ENCODE measurements around the gene AFAP1L2. TPM values are rescaled to one million over a fixed set of nuclear protein-coding genes. Genes with fewer than 3 reads are reported as not detected.

AFAP1L2 gene
- total RNA-seq, 1 experiment from 2014 or later: not detected

- Histone ChIP-seq H3K27me3 (replicated peaks; ENCODE audit: insufficient read depth, low read depth, low read length, poor library complexity) (no peaks in the 10 kb centered on the region), H3K9me3 (ENCODE audit: low read depth, low read length, poor library complexity, severe bottlenecking) (no peaks in the 10 kb centered on the region), H3K4me1 (ENCODE audit: insufficient read depth, low read length, poor library complexity, severe bottlenecking) (no peaks in the 10 kb centered on the region), H3K36me3 (ENCODE audit: insufficient read depth, low read length, poor library complexity, severe bottlenecking) (no peaks in the 10 kb centered on the region), H3K4me3 (ENCODE audit: low read depth, low read length, poor library complexity, severe bottlenecking) (no peak overlapping the region), H3K27ac (ENCODE audit: low read depth, low read length, poor library complexity, severe bottlenecking) (no peak overlapping the region)
- CTCF ChIA-PET: no interaction called here
- intact Hi-C loops (cut with micrococcal nuclease; ENCODE audit: unreplicated experiment): no loop called here
- no peak for DNase-seq (ENCODE audit: low spot score)
- POLR2A ChIA-PET (ENCODE audit: low non-redundant PET): no interaction called here
- TF ChIP-seq, protein P1, sequence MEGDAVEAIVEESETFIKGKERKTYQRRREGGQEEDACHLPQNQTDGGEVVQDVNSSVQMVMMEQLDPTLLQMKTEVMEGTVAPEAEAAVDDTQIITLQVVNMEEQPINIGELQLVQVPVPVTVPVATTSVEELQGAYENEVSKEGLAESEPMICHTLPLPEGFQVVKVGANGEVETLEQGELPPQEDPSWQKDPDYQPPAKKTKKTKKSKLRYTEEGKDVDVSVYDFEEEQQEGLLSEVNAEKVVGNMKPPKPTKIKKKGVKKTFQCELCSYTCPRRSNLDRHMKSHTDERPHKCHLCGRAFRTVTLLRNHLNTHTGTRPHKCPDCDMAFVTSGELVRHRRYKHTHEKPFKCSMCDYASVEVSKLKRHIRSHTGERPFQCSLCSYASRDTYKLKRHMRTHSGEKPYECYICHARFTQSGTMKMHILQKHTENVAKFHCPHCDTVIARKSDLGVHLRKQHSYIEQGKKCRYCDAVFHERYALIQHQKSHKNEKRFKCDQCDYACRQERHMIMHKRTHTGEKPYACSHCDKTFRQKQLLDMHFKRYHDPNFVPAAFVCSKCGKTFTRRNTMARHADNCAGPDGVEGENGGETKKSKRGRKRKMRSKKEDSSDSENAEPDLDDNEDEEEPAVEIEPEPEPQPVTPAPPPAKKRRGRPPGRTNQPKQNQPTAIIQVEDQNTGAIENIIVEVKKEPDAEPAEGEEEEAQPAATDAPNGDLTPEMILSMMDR (conservative IDR thresholded peaks at IDR 0.05; ENCODE audit: low read depth, low read length): no peak
- TF ChIP-seq EZH2 (IDR thresholded peaks at IDR 0.05; ENCODE audit: borderline replicate concordance, low read depth, low read length, poor library complexity, severe bottlenecking): no peak
- no TSS peak for BruUV-seq (replicated peaks)
These were observed 81.3 kb downstream of the AFAP1L2 start for GRCh38 chr10:114323023-114323422.

DNA sequence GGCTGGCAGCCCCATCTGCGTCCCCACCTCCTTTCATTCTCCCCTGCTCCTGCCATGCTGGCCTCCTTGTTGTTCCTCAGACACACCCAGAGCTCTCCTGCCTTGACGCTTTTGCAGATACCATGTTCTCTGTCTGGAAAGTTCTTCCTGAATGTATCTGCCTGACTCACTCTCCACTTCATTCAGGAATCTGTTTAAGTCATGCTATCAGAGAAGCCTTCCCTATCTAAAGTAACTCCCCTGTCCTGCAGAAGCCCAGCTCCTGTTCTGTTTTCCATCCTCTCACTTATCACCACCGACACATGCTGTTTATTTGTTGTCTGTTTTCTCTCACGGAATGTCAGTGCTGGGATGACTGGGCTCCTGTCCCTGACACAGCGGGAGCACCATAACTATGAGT is 82.0 kb downstream of the AFAP1L2 start:
- no peak overlapping the region for H3K4me3 ChIP-seq (ENCODE audit: low read depth, low read length, poor library complexity, severe bottlenecking)
- ChIA-PET CTCF (no interaction called here), POLR2A (ENCODE audit: low non-redundant PET) (no interaction called here)
- BruUV-seq (replicated peaks): no TSS peak
- no peak for DNase-seq (ENCODE audit: low spot score)
- TF ChIP-seq EZH2 (IDR thresholded peaks at IDR 0.05; ENCODE audit: borderline replicate concordance, low read depth, low read length, poor library complexity, severe bottlenecking): no peak
- TF ChIP-seq, protein P1 (conservative IDR thresholded peaks at IDR 0.05; ENCODE audit: low read depth, low read length): no peak
- H3K36me3 ChIP-seq (ENCODE audit: insufficient read depth, low read length, poor library complexity, severe bottlenecking): no peaks in the 10 kb centered on the region
- no peaks in the 10 kb centered on the region for H3K4me1 ChIP-seq (ENCODE audit: insufficient read depth, low read length, poor library complexity, severe bottlenecking)
- intact Hi-C loops (cut with micrococcal nuclease; ENCODE audit: unreplicated experiment): no loop called here
- H3K9me3 ChIP-seq (ENCODE audit: low read depth, low read length, poor library complexity, severe bottlenecking): no peaks in the 10 kb centered on the region
- no peak overlapping the region for H3K27ac ChIP-seq (ENCODE audit: low read depth, low read length, poor library complexity, severe bottlenecking)
- H3K27me3 ChIP-seq (replicated peaks; ENCODE audit: insufficient read depth, low read depth, low read length, poor library complexity): no peaks in the 10 kb centered on the region

DNA sequence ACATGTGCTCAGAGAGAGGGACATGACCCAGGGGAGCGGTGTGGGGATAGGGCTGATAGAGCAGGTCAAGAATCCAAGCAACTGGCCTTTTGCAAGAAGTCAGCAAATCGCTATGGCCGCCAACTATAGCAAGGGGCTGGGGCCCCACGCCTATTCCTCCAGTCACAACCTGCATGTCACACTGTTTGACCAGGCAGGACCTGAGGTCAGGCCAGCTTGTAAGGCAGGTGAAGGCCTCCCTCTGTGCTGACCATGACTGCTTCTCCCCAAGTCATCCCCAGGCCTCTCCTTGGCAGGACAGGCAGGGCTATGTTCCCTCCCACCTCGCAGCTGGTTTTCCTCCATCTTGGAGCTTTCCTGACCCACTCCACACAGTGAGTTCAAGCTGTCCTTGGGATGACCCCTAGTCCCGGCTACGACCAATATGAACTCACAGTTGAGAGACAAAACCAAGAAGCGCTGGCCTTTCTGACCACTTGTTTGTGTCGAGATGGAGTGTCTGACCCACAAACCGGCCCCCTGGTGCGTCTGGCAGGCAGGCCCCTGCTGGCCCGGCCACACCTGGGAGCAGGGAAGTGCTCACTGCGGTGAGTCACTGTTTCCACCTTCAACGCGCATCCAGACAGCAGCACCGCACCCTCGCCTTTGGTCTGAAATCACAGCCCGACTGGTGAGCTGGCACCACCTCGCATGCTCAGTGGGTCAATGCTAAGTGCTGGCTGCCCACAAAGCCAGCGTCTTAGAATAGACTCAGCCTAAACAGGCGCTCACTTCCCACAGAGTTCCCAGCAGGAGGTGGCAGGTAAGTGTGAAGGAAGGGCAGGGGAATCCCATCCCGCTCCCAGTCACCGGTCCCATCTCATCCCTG is 83.8 kb downstream of the AFAP1L2 start:
- Histone ChIP-seq H3K9me3 (ENCODE audit: low read depth, low read length, poor library complexity, severe bottlenecking) (no peaks in the 10 kb centered on the region), H3K27me3 (replicated peaks; ENCODE audit: insufficient read depth, low read depth, low read length, poor library complexity) (no peaks in the 10 kb centered on the region), H3K4me1 (ENCODE audit: insufficient read depth, low read length, poor library complexity, severe bottlenecking) (no peaks in the 10 kb centered on the region), H3K36me3 (ENCODE audit: insufficient read depth, low read length, poor library complexity, severe bottlenecking) (no peaks in the 10 kb centered on the region), H3K27ac (ENCODE audit: low read depth, low read length, poor library complexity, severe bottlenecking) (no peak overlapping the region), H3K4me3 (ENCODE audit: low read depth, low read length, poor library complexity, severe bottlenecking) (no peak overlapping the region)
- no peak for DNase-seq (ENCODE audit: low spot score)
- intact Hi-C loops (cut with micrococcal nuclease; ENCODE audit: unreplicated experiment): no loop called here
- CTCF ChIA-PET: interaction anchor here (0.5 kb wide), 1 partner anchor 467 kb away, joined by 6 read pairs; no protein-coding TSS in a partner anchor
- BruUV-seq (replicated peaks): no TSS peak
- TF ChIP-seq EZH2 (IDR thresholded peaks at IDR 0.05; ENCODE audit: borderline replicate concordance, low read depth, low read length, poor library complexity, severe bottlenecking): no peak
- TF ChIP-seq, protein P1 (conservative IDR thresholded peaks at IDR 0.05; ENCODE audit: low read depth, low read length): no peak
- POLR2A ChIA-PET (ENCODE audit: low non-redundant PET): no interaction called here

All from A673 (cell line).